ENCODE measurements around the gene AATF. TPM values are rescaled to one million over a fixed set of nuclear protein-coding genes. Genes with fewer than 3 reads are reported as not detected.
A peak's percentile ranks its signal among the peaks of the same experiment; 100 is the strongest.

AATF gene
- polyA plus RNA-seq, 2 of the 4 experiments (the other 2 are of a cell fraction): 51.9 to 120 TPM

DNA sequence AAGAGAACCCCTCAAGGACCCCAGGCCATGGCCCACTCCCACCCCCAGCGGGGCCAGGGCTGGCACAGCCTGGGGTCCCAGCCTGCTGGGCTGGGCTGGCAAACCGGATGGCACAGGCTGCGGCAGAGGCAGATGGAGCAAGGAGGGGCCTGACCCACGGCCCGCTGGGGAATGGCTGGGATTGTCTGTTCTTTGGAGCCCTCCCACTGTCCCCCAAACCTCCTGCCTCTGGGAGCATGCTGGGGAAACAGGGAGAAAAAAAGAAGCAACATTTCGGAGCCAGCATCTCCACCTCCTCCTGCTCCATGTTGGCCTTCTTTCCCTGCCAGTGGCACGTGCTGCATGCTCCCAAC, 48.6 kb upstream of the AATF start:
- CTCF ChIA-PET: interaction anchor here (1.8 kb wide), 1 partner anchor 148 kb away, joined by 7 read pairs; no protein-coding TSS in a partner anchor
- FAIRE-seq (no peak), DNase-seq (ENCODE audit: low read depth in 1 of 2, low spot score in 1 of 2) (no peak), ATAC-seq (no peak; a peak in 1 of 6 replicates)
- Histone ChIP-seq H3K27ac (peak overlapping the region in 1 of 2 experiments; percentile 73; a peak in 4 of 6 replicates), H3K4me3 (no peak overlapping the region), H3K4me2 (no peak overlapping the region), H3K9me3 (no peaks in the 10 kb centered on the region), H3K4me1 (peaks cover 12% of the 10 kb centered on the region)
- POLR2A ChIA-PET: no interaction called here
- WGBS (ENCODE audit: missing lambda C conversion rate): 88% methylated on average over 7 of the region's 7 CpGs
- TF ChIP-seq, protein P1, sequence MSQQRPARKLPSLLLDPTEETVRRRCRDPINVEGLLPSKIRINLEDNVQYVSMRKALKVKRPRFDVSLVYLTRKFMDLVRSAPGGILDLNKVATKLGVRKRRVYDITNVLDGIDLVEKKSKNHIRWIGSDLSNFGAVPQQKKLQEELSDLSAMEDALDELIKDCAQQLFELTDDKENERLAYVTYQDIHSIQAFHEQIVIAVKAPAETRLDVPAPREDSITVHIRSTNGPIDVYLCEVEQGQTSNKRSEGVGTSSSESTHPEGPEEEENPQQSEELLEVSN (IDR thresholded peaks at IDR 0.05; ENCODE audit: borderline replicate concordance, low read depth): no peak
- TF ChIP-seq FOSL2 (IDR thresholded peaks at IDR 0.05) (no peak), FOSL2 (CRISPR knock-in tag; IDR thresholded peaks at IDR 0.05) (no peak), ZSCAN20 (CRISPR knock-in tag; IDR thresholded peaks at IDR 0.05) (no peak), ZNF302 (CRISPR knock-in tag; IDR thresholded peaks at IDR 0.05) (no peak), NPAS2 (CRISPR knock-in tag; IDR thresholded peaks at IDR 0.05; ENCODE audit: borderline replicate concordance) (no peak), HOXB5 (CRISPR knock-in tag; IDR thresholded peaks at IDR 0.05) (no peak), MYC (IDR thresholded peaks at IDR 0.05; ENCODE audit: borderline replicate concordance, low read length) (no peak), HOXA7 (CRISPR knock-in tag; IDR thresholded peaks at IDR 0.05) (no peak), KDM1A (IDR thresholded peaks at IDR 0.05; ENCODE audit: low read depth) (no peak), RARB (CRISPR knock-in tag; IDR thresholded peaks at IDR 0.05) (no peak)
- TF ChIP-seq, protein P2, sequence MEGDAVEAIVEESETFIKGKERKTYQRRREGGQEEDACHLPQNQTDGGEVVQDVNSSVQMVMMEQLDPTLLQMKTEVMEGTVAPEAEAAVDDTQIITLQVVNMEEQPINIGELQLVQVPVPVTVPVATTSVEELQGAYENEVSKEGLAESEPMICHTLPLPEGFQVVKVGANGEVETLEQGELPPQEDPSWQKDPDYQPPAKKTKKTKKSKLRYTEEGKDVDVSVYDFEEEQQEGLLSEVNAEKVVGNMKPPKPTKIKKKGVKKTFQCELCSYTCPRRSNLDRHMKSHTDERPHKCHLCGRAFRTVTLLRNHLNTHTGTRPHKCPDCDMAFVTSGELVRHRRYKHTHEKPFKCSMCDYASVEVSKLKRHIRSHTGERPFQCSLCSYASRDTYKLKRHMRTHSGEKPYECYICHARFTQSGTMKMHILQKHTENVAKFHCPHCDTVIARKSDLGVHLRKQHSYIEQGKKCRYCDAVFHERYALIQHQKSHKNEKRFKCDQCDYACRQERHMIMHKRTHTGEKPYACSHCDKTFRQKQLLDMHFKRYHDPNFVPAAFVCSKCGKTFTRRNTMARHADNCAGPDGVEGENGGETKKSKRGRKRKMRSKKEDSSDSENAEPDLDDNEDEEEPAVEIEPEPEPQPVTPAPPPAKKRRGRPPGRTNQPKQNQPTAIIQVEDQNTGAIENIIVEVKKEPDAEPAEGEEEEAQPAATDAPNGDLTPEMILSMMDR (IDR thresholded peaks at IDR 0.05): no peak

DNA sequence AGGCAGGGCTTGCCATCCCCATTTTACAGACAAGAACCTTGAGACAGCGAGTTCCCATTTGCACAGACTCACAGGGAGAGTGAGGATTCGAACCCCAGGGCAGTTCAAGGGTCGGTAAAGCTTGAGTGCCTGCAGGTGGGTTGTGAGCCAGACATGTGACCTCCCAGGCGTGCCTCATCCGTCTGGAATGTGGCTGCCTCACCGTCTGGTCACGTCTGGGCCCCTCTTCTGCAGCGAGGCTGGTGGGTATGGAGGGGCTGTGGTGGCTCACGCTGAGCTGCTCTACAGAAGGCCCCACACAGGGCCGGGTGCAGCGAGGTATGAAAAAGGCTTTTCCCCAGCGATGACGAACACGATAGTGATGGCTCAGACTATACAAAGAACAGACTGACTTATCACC, 47.2 kb upstream of the AATF start:
- ChIA-PET POLR2A (interaction anchor here (0.8 to 1.2 kb wide), 3 partner anchors 9 to 33 kb away, joined by 3 to 4 read pairs (median 3); no protein-coding TSS in a partner anchor), CTCF (interaction anchor here (1.1 to 1.3 kb wide), 2 partner anchors 47 to 146 kb away, joined by 4 to 6 read pairs; partner anchors contain the start of gene AATF)
- Histone ChIP-seq H3K4me3 (no peak overlapping the region), H3K27ac (peak overlapping the region; percentile 41 to 73; a peak in 5 of 6 replicates), H3K4me2 (peak overlapping the region; percentile 15; the same call in 2 of the 3 replicates), H3K4me1 (peaks cover 12% of the 10 kb centered on the region), H3K9me3 (no peaks in the 10 kb centered on the region)
- TF ChIP-seq SREBF2 (IDR thresholded peaks at IDR 0.05): no peak
- TF ChIP-seq ZC3H11A (IDR thresholded peaks at IDR 0.05): no peak
- no peak for TF ChIP-seq MAZ (IDR thresholded peaks at IDR 0.05; ENCODE audit: borderline replicate concordance, low read depth, low read length)
- no peak for TF ChIP-seq POLR2AphosphoS2 (conservative IDR thresholded peaks at IDR 0.05; ENCODE audit: low read length)
- peak; percentile 51; the same call in 1 of the 2 replicates for TF ChIP-seq GATA3 (IDR thresholded peaks at IDR 0.05; ENCODE audit: borderline replicate concordance)
- TF ChIP-seq, protein P3, sequence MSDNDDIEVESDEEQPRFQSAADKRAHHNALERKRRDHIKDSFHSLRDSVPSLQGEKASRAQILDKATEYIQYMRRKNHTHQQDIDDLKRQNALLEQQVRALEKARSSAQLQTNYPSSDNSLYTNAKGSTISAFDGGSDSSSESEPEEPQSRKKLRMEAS (IDR thresholded peaks at IDR 0.05): peak; percentile 64
- TF ChIP-seq HEYL (CRISPR knock-in tag; IDR thresholded peaks at IDR 0.05): no peak
- no peak for TF ChIP-seq BHLHE40 (IDR thresholded peaks at IDR 0.05; ENCODE audit: low read depth, low read length)
- TF ChIP-seq FOSL2 (IDR thresholded peaks at IDR 0.05): 0 out of 2 replicates have a peak, but pooled peaks have one; percentile 8
- peak; percentile 75 for TF ChIP-seq FOSL2 (CRISPR knock-in tag; IDR thresholded peaks at IDR 0.05)
- no peak for TF ChIP-seq FOSB (CRISPR knock-in tag; IDR thresholded peaks at IDR 0.05)
- TF ChIP-seq RNF2 (IDR thresholded peaks at IDR 0.05; ENCODE audit: borderline replicate concordance, low read depth): no peak
- TF ChIP-seq, protein P4, sequence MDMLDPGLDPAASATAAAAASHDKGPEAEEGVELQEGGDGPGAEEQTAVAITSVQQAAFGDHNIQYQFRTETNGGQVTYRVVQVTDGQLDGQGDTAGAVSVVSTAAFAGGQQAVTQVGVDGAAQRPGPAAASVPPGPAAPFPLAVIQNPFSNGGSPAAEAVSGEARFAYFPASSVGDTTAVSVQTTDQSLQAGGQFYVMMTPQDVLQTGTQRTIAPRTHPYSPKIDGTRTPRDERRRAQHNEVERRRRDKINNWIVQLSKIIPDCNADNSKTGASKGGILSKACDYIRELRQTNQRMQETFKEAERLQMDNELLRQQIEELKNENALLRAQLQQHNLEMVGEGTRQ (IDR thresholded peaks at IDR 0.05): peak; percentile 43; the same call in 1 of the 2 replicates
- no peak for TF ChIP-seq JUN (IDR thresholded peaks at IDR 0.05)
- peak in 1 of 2 experiments; percentile 70 for DNase-seq (ENCODE audit: low read depth in 1 of 2, low spot score in 1 of 2)
- FAIRE-seq: no peak
- 46% methylated on average over 11 of the region's 14 CpGs for WGBS (ENCODE audit: missing lambda C conversion rate)
- peak; percentile 74 to 88 for ATAC-seq
